NCI-H524 treated with DMSO at 0.1 percent for 48 hours (cell line): ENCODE results near the gene TFAP2B.

Experiments used
- DNase-seq: peaks from one replicate; lab custom pipeline; 2025; lab: John Stamatoyannopoulos, UW

Gene TFAP2B

GRCh38 chr6:50818673-50819072, at the start of gene TFAP2B:
Gene TFAP2B, plus strand, starts transcription at chr6:50818871. Its CDS starts 21 bp downstream, at chr6:50818892.
- no peak for DNase-seq

GRCh38 chr6:50778696-50779095, 40.0 kb upstream of the TFAP2B start:
- no peak for DNase-seq

GRCh38 chr6:50780382-50780781, 38.3 kb upstream of the TFAP2B start:
- no peak for DNase-seq

- DNase-seq: no peak
These were observed 32.8 kb upstream of the TFAP2B start for GRCh38 chr6:50785921-50786320.

GRCh38 chr6:50791900-50792508, 26.7 kb upstream of the TFAP2B start:
- DNase-seq: no peak

GRCh38 chr6:50792771-50793170, 25.9 kb upstream of the TFAP2B start:
- DNase-seq: no peak

GRCh38 chr6:50795574-50795973, 23.1 kb upstream of the TFAP2B start:
- no peak for DNase-seq

- DNase-seq: no peak
These were observed 14.4 kb upstream of the TFAP2B start for GRCh38 chr6:50804283-50804682.

- no peak for DNase-seq
These were observed 11.6 kb upstream of the TFAP2B start for GRCh38 chr6:50807035-50807434.

- DNase-seq: no peak
These were observed 3.1 kb upstream of the TFAP2B start for GRCh38 chr6:50815436-50816114.

GRCh38 chr6:50816115-50816675, 2.5 kb upstream of the TFAP2B start:
- DNase-seq: no peak

- no peak for DNase-seq
These were observed 1.6 kb upstream of the TFAP2B start for GRCh38 chr6:50816947-50817645.

GRCh38 chr6:50817646-50817950, 1.1 kb upstream of the TFAP2B start:
- no peak for DNase-seq

GRCh38 chr6:50818020-50818419, 651 bp upstream of the TFAP2B start:
- no peak for DNase-seq

GRCh38 chr6:50819466-50819903, 814 bp downstream of the TFAP2B start:
- no peak for DNase-seq

- no peak for DNase-seq
These were observed 1.5 kb downstream of the TFAP2B start for GRCh38 chr6:50819904-50820868.

- DNase-seq: no peak
These were observed 2.2 kb downstream of the TFAP2B start for GRCh38 chr6:50820869-50821264.

GRCh38 chr6:50821441-50822077, 2.9 kb downstream of the TFAP2B start:
- DNase-seq: no peak

- no peak for DNase-seq
These were observed 3.4 kb downstream of the TFAP2B start for GRCh38 chr6:50822078-50822476.

GRCh38 chr6:50823094-50823920, 4.6 kb downstream of the TFAP2B start:
- DNase-seq: no peak

- no peak for DNase-seq
These were observed 5.9 kb downstream of the TFAP2B start for GRCh38 chr6:50824552-50824951.
